Measurements from ENCODE around the gene AFF2. TPM values are rescaled to one million over a fixed set of nuclear protein-coding genes. Genes with fewer than 3 reads are reported as not detected.

AFF2 gene
- total and polyA plus RNA-seq, 2 donors (not counting 3 experiments of a cell fraction or from before 2014, with no cell fraction given) = 0.03 to 0.07 TPM

GRCh38 chrX:148784856-148785255, 284.4 kb downstream of the AFF2 start:
- Histone ChIP-seq H3K4me2 (ENCODE audit: insufficient read depth, low read length) (no peak overlapping the region), H3K4me3 (replicated peaks in 1 of 3; ENCODE audit: insufficient read depth in 1 of 3, low read depth in 1 of 3, low read length in 3 of 3) (no peak overlapping the region), H3K27ac (ENCODE audit: insufficient read depth, low read depth, low read length) (no peak overlapping the region), H2AFZ (ENCODE audit: low read depth, low read length) (no peak overlapping the region), H3K36me3 (ENCODE audit: control insufficient read depth in 2 of 2, extremely low read depth in 1 of 2, insufficient read depth in 2 of 2, low read length in 2 of 2) (no peaks in the 10 kb centered on the region), H3K9me1 (replicated peaks; ENCODE audit: control insufficient read depth, extremely low read depth, insufficient read depth, low read length) (no peaks in the 10 kb centered on the region), H4K20me1 (replicated peaks; ENCODE audit: control insufficient read depth, extremely low read depth, insufficient read depth, low read length) (no peaks in the 10 kb centered on the region), H3K4me1 (ENCODE audit: control insufficient read depth, extremely low read depth, insufficient read depth, low read length) (no peaks in the 10 kb centered on the region), H3K9ac (replicated peaks; ENCODE audit: extremely low read depth, insufficient read depth, low read length) (no peak overlapping the region), H3K27me3 (ENCODE audit: control insufficient read depth in 2 of 2, insufficient read depth in 2 of 2, low read length in 2 of 2) (no peaks in the 10 kb centered on the region), H3K79me2 (ENCODE audit: control insufficient read depth, insufficient read depth, low read length) (no peaks in the 10 kb centered on the region), H3K9me3 (replicated peaks; ENCODE audit: control insufficient read depth, insufficient read depth, low read length) (no peaks in the 10 kb centered on the region)
- intact Hi-C loops (cut with micrococcal nuclease) = no loop called here
- FAIRE-seq = no peak
- dilution Hi-C loops (cut with MboI; ENCODE audit: extremely low pct_ligation_motif_present, low sequenced_read_pairs) = no loop called here
- DNase-seq (ENCODE audit: low read depth, low spot score) = no peak
- ChIA-PET POLR2A (no interaction called here), CTCF (no interaction called here)
- TF ChIP-seq EZH2 (IDR thresholded peaks at IDR 0.05; ENCODE audit: borderline replicate concordance, low read depth, low read length, severe bottlenecking) (no peak), JUN (IDR thresholded peaks at IDR 0.05; ENCODE audit: borderline replicate concordance, insufficient read depth, insufficient read length, low read depth) (no peak), POLR2AphosphoS5 (IDR thresholded peaks at IDR 0.05; ENCODE audit: insufficient read depth, low read depth, low read length) (no peak), MAX (IDR thresholded peaks at IDR 0.05; ENCODE audit: insufficient read depth, insufficient read length) (no peak), POLR2A (IDR thresholded peaks at IDR 0.05; ENCODE audit: low read depth, low read length) (no peak)
- BruUV-seq (replicated peaks) = no TSS peak

- Histone ChIP-seq H3K4me2 (ENCODE audit: insufficient read depth, low read length) (no peak overlapping the region), H3K9ac (replicated peaks; ENCODE audit: extremely low read depth, insufficient read depth, low read length) (no peak overlapping the region), H3K36me3 (ENCODE audit: control insufficient read depth in 2 of 2, extremely low read depth in 1 of 2, insufficient read depth in 2 of 2, low read length in 2 of 2) (no peaks in the 10 kb centered on the region), H3K4me3 (replicated peaks in 1 of 3; ENCODE audit: insufficient read depth in 1 of 3, low read depth in 1 of 3, low read length in 3 of 3) (no peak overlapping the region), H3K4me1 (ENCODE audit: control insufficient read depth, extremely low read depth, insufficient read depth, low read length) (no peaks in the 10 kb centered on the region), H3K9me1 (replicated peaks; ENCODE audit: control insufficient read depth, extremely low read depth, insufficient read depth, low read length) (no peaks in the 10 kb centered on the region), H3K27ac (ENCODE audit: insufficient read depth, low read depth, low read length) (no peak overlapping the region), H2AFZ (ENCODE audit: low read depth, low read length) (no peak overlapping the region), H3K27me3 (ENCODE audit: control insufficient read depth in 2 of 2, insufficient read depth in 2 of 2, low read length in 2 of 2) (no peaks in the 10 kb centered on the region), H3K79me2 (ENCODE audit: control insufficient read depth, insufficient read depth, low read length) (no peaks in the 10 kb centered on the region), H4K20me1 (replicated peaks; ENCODE audit: control insufficient read depth, extremely low read depth, insufficient read depth, low read length) (no peaks in the 10 kb centered on the region), H3K9me3 (replicated peaks; ENCODE audit: control insufficient read depth, insufficient read depth, low read length) (no peaks in the 10 kb centered on the region)
- FAIRE-seq (no peak), DNase-seq (ENCODE audit: low read depth, low spot score) (no peak)
- ChIA-PET CTCF (no interaction called here), POLR2A (no interaction called here)
- intact Hi-C loops (cut with micrococcal nuclease) = no loop called here
- TF ChIP-seq FOS (IDR thresholded peaks at IDR 0.05; ENCODE audit: borderline replicate concordance, insufficient read depth, low read length) (no peak), POLR2AphosphoS5 (IDR thresholded peaks at IDR 0.05; ENCODE audit: insufficient read depth, low read depth, low read length) (no peak), MYC (IDR thresholded peaks at IDR 0.05; ENCODE audit: low read depth, low read length) (no peak), MAX (IDR thresholded peaks at IDR 0.05; ENCODE audit: insufficient read depth, insufficient read length) (no peak), JUN (IDR thresholded peaks at IDR 0.05; ENCODE audit: borderline replicate concordance, insufficient read depth, insufficient read length, low read depth) (no peak), GATA2 (IDR thresholded peaks at IDR 0.05; ENCODE audit: insufficient read depth, insufficient read length, low read depth, low read length) (no peak), POLR2A (IDR thresholded peaks at IDR 0.05; ENCODE audit: low read depth, low read length) (no peak), EZH2 (IDR thresholded peaks at IDR 0.05; ENCODE audit: borderline replicate concordance, low read depth, low read length, severe bottlenecking) (no peak), CTCF (IDR thresholded peaks at IDR 0.05; ENCODE audit: extremely low read depth in 1 of 2, insufficient read depth in 1 of 2, low read depth in 1 of 2, low read length in 2 of 2) (no peak)
- BruUV-seq (replicated peaks) = no TSS peak
- dilution Hi-C loops (cut with MboI; ENCODE audit: extremely low pct_ligation_motif_present, low sequenced_read_pairs) = no loop called here
These were observed 284.8 kb downstream of the AFF2 start for GRCh38 chrX:148785256-148785655.

Measured in endothelial cell of umbilical vein (primary cell).